KOPT-K1 (cell line): Measurements from ENCODE around the gene PIBF1.
"Not testable (repeated sequence)": the region's sequence is repeated elsewhere in the genome, so short reads cannot be mapped to it uniquely, and the experiment has no call there.

ENCODE experiments used
- H3K27ac ChIP-seq: fragments of 200-600 bp; sonication (generic); 2 replicates; pipeline ENCODE4 v1.5.1; 2016; ENCODE audit warnings: antibody characterized with exemption, mild to moderate bottlenecking, low read depth, low read length; ENCODE audit not compliant: poor library complexity, severe bottlenecking
- H3K36me3 ChIP-seq: fragments of 200-600 bp; sonication (generic); 2 replicates; pipeline ENCODE4 v1.5.1; 2017; ENCODE audit warnings: antibody characterized with exemption, mild to moderate bottlenecking, low read length, moderate library complexity; ENCODE audit not compliant: insufficient read depth
- H3K9me3 ChIP-seq: fragments of 200-600 bp; sonication (generic); 2 replicates; pipeline ENCODE4 v1.5.1; 2017; ENCODE audit warnings: antibody characterized with exemption, low read length, mild to moderate bottlenecking; ENCODE audit not compliant: insufficient read depth, poor library complexity, severe bottlenecking

The PIBF1 gene

GRCh38 chr13:73040968-73041596 lies 259.1 kb downstream of the PIBF1 start:
- H3K27ac ChIP-seq, result no peak overlapping the region
- H3K36me3 ChIP-seq, result no peaks in the 10 kb centered on the region
- H3K9me3 ChIP-seq, result no peaks in the 10 kb centered on the region

- H3K9me3 ChIP-seq, result no peaks in the 10 kb centered on the region
Measured at GRCh38 chr13:73045031-73045430, 263.1 kb downstream of the PIBF1 start.

GRCh38 chr13:73048615-73049014 lies 266.7 kb downstream of the PIBF1 start:
- H3K27ac ChIP-seq, H3K9me3 ChIP-seq, H3K36me3 ChIP-seq: not testable (repeated sequence)

More at GRCh38 chr13:73045031-73045430, 263.1 kb downstream of the PIBF1 start:
- H3K27ac ChIP-seq, result no peak overlapping the region
- no peaks in the 10 kb centered on the region for H3K36me3 ChIP-seq

GRCh38 chr13:73054712-73055111 lies 272.8 kb downstream of the PIBF1 start:
- Histone ChIP-seq H3K36me3 (no peaks in the 10 kb centered on the region), H3K27ac (no peak overlapping the region), H3K9me3 (no peaks in the 10 kb centered on the region)

- Histone ChIP-seq H3K9me3 (no peaks in the 10 kb centered on the region), H3K27ac (no peak overlapping the region), H3K36me3 (no peaks in the 10 kb centered on the region)
Measured at GRCh38 chr13:73055813-73056564, 274.1 kb downstream of the PIBF1 start.

- Histone ChIP-seq H3K27ac (no peak overlapping the region), H3K9me3 (no peaks in the 10 kb centered on the region), H3K36me3 (no peaks in the 10 kb centered on the region)
Measured at GRCh38 chr13:73056565-73056962, 274.6 kb downstream of the PIBF1 start.

- Histone ChIP-seq H3K36me3 (no peaks in the 10 kb centered on the region), H3K9me3 (no peaks in the 10 kb centered on the region), H3K27ac (no peak overlapping the region)
Measured at GRCh38 chr13:73057284-73058063, 275.5 kb downstream of the PIBF1 start.

GRCh38 chr13:73058064-73058313 lies 276.1 kb downstream of the PIBF1 start:
- H3K27ac ChIP-seq, result no peak overlapping the region
- no peaks in the 10 kb centered on the region for H3K9me3 ChIP-seq
- no peaks in the 10 kb centered on the region for H3K36me3 ChIP-seq

- Histone ChIP-seq H3K27ac (no peak overlapping the region), H3K9me3 (no peaks in the 10 kb centered on the region), H3K36me3 (no peaks in the 10 kb centered on the region)
Measured at GRCh38 chr13:73058432-73058735, 276.5 kb downstream of the PIBF1 start.

- Histone ChIP-seq H3K27ac (peak within 1 kb of the TSS; percentile 36), H3K9me3 (no peaks in the 10 kb centered on the region), H3K36me3 (no peaks in the 10 kb centered on the region)
Measured at GRCh38 chr13:73058736-73059459, 277.0 kb downstream of the PIBF1 start, which contains the start of gene KLF5. Gene KLF5, plus strand, starts transcription at chr13:73059005. Its CDS starts 323 bp downstream, at chr13:73059328.

GRCh38 chr13:73059460-73060250 lies 277.7 kb downstream of the PIBF1 start:
- Histone ChIP-seq H3K36me3 (no peaks in the 10 kb centered on the region), H3K9me3 (no peaks in the 10 kb centered on the region), H3K27ac (peak overlapping the region; percentile 36)

- Histone ChIP-seq H3K27ac (no peak overlapping the region), H3K9me3 (no peaks in the 10 kb centered on the region), H3K36me3 (no peaks in the 10 kb centered on the region)
Measured at GRCh38 chr13:73060251-73061160, 278.6 kb downstream of the PIBF1 start.

- no peaks in the 10 kb centered on the region for H3K36me3 ChIP-seq
- H3K9me3 ChIP-seq, result no peaks in the 10 kb centered on the region
- H3K27ac ChIP-seq, result no peak overlapping the region
Measured at GRCh38 chr13:73061473-73061872, 279.5 kb downstream of the PIBF1 start.

- Histone ChIP-seq H3K9me3 (no peaks in the 10 kb centered on the region), H3K36me3 (no peaks in the 10 kb centered on the region), H3K27ac (no peak overlapping the region)
Measured at GRCh38 chr13:73061876-73062275, 279.9 kb downstream of the PIBF1 start.
